Retinal pigment epithelial cell (primary cell): Measurements from ENCODE around the gene ZNF597.

Experiments used
- DNase-seq: peaks from one replicate; pipeline ENCODE4 v3.0.0-alpha.2; 2010; ENCODE audit warnings: low read depth
- H3K4me3 ChIP-seq: 2 replicates; pipeline ENCODE4 v1.5.1; 2011; ENCODE audit warnings: mild to moderate bottlenecking, low read length, control low read depth, moderate library complexity
- CTCF ChIP-seq: conservative IDR thresholded peaks from 2 replicates; pipeline ENCODE4 v1.5.1; 2011; ENCODE audit warnings: low read depth, low read length, control low read depth, inconsistent platforms

ZNF597 gene

GRCh38 chr16:3472878-3473595 is 29.7 kb upstream of the ZNF597 start:
- no peak for DNase-seq
- TF ChIP-seq CTCF: no peak
- H3K4me3 ChIP-seq: no peak overlapping the region

- DNase-seq: no peak
- no peak for TF ChIP-seq CTCF
- H3K4me3 ChIP-seq: no peak overlapping the region
Measured at GRCh38 chr16:3471518-3472176, 28.3 kb upstream of the ZNF597 start.

- no peak overlapping the region for H3K4me3 ChIP-seq
- no peak for TF ChIP-seq CTCF
- DNase-seq: no peak
Measured at GRCh38 chr16:3470723-3471122, 27.4 kb upstream of the ZNF597 start.

GRCh38 chr16:3469736-3470135 is 26.4 kb upstream of the ZNF597 start:
- TF ChIP-seq CTCF: no peak
- DNase-seq: no peak
- no peak overlapping the region for H3K4me3 ChIP-seq

- no peak overlapping the region for H3K4me3 ChIP-seq
- DNase-seq: no peak
- TF ChIP-seq CTCF: no peak
Measured at GRCh38 chr16:3468501-3468900, 25.2 kb upstream of the ZNF597 start.

GRCh38 chr16:3467921-3468320 is 24.6 kb upstream of the ZNF597 start:
- no peak for TF ChIP-seq CTCF
- no peak overlapping the region for H3K4me3 ChIP-seq
- no peak for DNase-seq

GRCh38 chr16:3467182-3467581 is 23.9 kb upstream of the ZNF597 start:
- no peak for DNase-seq
- no peak for TF ChIP-seq CTCF
- no peak overlapping the region for H3K4me3 ChIP-seq
